Stimulated activated naive CD8-positive, alpha-beta T cell treated with anti-CD3 and anti-CD28 coated beads, Interleukin-15, amount 100 ng/mL, for 72 hours (primary cell): ENCODE measurements around the gene SKI.

Source experiments
- ATAC-seq: fragments of 150-1000 bp; cut with Tn5 transposase; 2 replicates; pipeline ENCODE4 v1.10.0; 2021; ENCODE audit warnings: mild to moderate bottlenecking, moderate library complexity
- DNase-seq, 2 donors: peaks; one replicate each; pipeline ENCODE4 v3.0.0; 2021 to 2022
- H3K27ac Mint-ChIP-seq, 2 donors: one replicate each; pipeline ENCODE4 v1.8.0; 2022; ENCODE audit warnings: mild to moderate bottlenecking in 2 of 2, mixed read lengths in 2 of 2, moderate library complexity in 2 of 2
- H3K27me3 Mint-ChIP-seq: one replicate; pipeline ENCODE4 v1.8.0; 2022; ENCODE audit warnings: mixed read lengths
- H3K4me1 Mint-ChIP-seq: one replicate; pipeline ENCODE4 v1.8.0; 2022; ENCODE audit warnings: mild to moderate bottlenecking, mixed read lengths
- H3K4me3 Mint-ChIP-seq, 2 donors: one replicate each; pipeline ENCODE4 v1.8.0; 2022; ENCODE audit warnings: mild to moderate bottlenecking in 2 of 2, mixed read lengths in 2 of 2, moderate library complexity in 1 of 2
- H3K9me3 Mint-ChIP-seq, 2 donors: one replicate each; pipeline ENCODE4 v1.8.0; 2022; ENCODE audit warnings: mixed read lengths in 2 of 2

The SKI gene

GRCh38 chr1:2299131-2299627, 71.1 kb downstream of the SKI start:
- Mint-ChIP-seq H3K9me3 (no peaks in the 10 kb centered on the region), H3K27me3 (no peaks in the 10 kb centered on the region), H3K27ac (peak overlapping the region; percentile 9 to 20), H3K4me3 (peak overlapping the region; percentile 16 to 87), H3K4me1 (peaks cover 94% of the 10 kb centered on the region)
- ATAC-seq: no peak
- no peak for DNase-seq

GRCh38 chr1:2300004-2300771, 72.1 kb downstream of the SKI start:
- Mint-ChIP-seq H3K4me3 (peak overlapping the region; percentile 86 to 87), H3K27ac (peak overlapping the region; percentile 92 to 93), H3K9me3 (no peaks in the 10 kb centered on the region), H3K4me1 (peaks cover 85% of the 10 kb centered on the region), H3K27me3 (no peaks in the 10 kb centered on the region)
- peak; percentile 78 to 89 for DNase-seq
- ATAC-seq: peak; percentile 89

DNA sequence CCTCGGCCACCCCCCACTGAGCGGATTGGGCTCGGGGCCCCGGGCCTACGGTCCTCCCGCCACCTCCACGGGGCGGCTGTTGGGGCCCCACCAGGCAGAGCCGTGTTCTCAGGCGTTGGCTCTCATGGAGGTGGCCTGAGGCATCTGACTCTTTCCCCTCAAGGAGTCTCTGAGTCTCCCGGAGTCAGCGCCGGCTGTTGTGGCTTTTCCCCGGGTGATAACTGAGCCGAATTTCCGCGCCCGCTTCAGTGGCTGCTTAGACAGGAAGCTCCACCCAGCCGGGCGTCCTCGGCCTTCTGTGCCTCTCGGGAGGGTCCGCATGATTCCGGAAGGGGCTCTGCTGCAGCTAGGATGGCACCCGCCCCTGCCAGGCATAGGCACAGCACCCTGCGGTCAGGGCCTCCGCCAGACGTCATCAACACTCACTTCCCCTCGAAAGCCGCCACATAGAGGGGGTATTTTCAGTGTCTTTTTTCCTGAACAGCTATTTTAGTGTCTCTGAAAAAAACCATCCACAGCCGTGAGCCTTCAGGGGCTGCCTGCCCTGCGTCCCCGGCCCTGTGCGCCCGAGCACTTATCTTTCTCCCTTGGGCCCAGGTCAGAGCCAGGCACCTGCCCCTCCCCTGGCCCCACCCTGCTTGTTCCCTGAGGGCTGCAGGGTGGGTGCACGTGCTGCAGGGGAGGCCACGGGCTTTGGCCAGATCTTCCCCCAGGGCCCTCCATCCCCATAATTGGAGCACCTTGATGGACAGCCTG, 72.9 kb downstream of the SKI start:
- ATAC-seq (peak; percentile 86), DNase-seq (peak; percentile 80 to 92)
- Mint-ChIP-seq H3K9me3 (no peaks in the 10 kb centered on the region), H3K27ac (peak overlapping the region; percentile 92 to 93), H3K4me3 (peak overlapping the region; percentile 86 to 87), H3K4me1 (peaks cover 85% of the 10 kb centered on the region), H3K27me3 (no peaks in the 10 kb centered on the region)

DNA sequence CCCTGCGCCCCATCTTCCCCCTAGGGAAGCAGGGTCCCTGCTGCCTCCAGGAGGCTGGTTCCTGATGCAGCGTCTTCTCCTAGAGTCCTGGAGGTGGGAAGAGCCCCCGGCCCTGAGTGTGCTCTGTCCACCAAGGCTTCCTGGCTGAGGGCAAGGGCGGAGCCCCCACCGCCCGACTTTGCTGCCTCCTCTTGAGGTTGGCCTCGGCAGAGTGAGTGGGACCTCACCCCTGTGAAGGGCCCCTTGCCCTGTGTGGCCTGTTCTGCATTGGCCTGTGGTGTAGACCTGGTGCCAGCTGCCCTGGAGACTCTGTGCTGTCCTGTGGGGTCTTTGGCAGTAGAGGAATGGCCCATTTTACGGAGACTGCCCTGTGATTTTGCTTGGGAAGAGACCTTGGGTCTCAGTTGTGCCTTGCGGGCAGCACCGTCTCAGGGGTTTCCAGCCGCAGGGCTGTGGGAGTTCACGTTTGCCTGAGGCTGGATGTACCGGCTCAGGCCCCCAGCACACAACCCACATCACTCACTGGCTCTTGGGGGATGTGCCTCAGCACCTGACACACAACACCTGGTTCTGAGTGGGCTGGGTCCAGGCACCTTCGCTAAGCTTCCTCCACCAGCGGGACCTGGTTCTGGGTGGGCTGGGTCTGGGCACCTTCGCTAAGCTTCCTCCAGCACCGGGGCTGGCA, 73.6 kb downstream of the SKI start:
- H3K27me3 Mint-ChIP-seq: no peaks in the 10 kb centered on the region
- ATAC-seq: peak; percentile 4
- peaks cover 78% of the 10 kb centered on the region for H3K4me1 Mint-ChIP-seq

GRCh38 chr1:2302292-2302925, 74.3 kb downstream of the SKI start:
- ATAC-seq: no peak
- H3K27me3 Mint-ChIP-seq: no peaks in the 10 kb centered on the region
- no peak overlapping the region for H3K27ac Mint-ChIP-seq
- H3K9me3 Mint-ChIP-seq: no peaks in the 10 kb centered on the region
- no peak overlapping the region for H3K4me3 Mint-ChIP-seq
- no peak for DNase-seq
- H3K4me1 Mint-ChIP-seq: peaks cover 72% of the 10 kb centered on the region

More for the DNA sequence above, 73.6 kb downstream of the SKI start:
- Mint-ChIP-seq H3K27ac (peak overlapping the region; percentile 92 to 93), H3K9me3 (no peaks in the 10 kb centered on the region), H3K4me3 (peak overlapping the region; percentile 86 to 87)
- DNase-seq: no peak

DNA sequence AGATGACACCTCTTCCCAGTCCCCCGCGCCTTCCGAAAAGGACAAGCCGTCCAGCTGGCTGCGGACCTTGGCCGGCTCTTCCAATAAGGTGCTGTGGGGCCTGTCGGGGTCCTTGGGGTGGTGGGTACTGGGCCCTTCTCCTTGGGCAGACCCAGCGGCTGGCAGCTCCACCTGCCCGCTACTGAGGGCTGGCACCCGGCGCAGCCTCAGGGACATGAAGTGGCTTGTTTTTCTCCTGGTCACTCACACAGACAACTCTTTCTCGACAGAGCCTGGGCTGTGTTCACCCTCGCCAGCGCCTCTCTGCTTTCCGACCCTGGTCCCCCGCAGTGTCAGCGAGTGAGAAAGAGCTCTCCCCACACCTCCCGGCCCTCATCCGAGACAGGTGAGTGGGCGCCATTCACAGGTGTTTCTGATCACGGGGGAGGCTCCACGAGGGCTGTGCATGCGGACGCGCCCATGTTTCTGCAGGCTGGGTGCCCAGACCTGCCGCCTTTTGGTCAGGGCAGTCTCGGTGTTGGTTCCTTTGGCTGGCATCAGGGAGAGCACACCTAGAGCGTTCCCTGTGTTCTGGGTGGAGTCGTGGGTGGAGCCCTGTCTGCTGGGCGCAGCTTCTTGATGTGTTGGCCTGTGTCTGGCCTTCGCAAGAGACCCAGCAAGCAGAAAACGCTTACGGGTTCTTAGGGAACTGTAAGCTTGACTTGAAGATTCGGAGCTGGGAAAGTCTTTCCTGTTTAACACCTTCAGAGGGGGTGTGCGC, 75.1 kb downstream of the SKI start:
- Mint-ChIP-seq H3K27ac (no peak overlapping the region), H3K4me3 (no peak overlapping the region), H3K4me1 (peaks cover 64% of the 10 kb centered on the region), H3K9me3 (no peaks in the 10 kb centered on the region), H3K27me3 (no peaks in the 10 kb centered on the region)
- ATAC-seq (no peak), DNase-seq (no peak)

GRCh38 chr1:2303781-2304180, 75.7 kb downstream of the SKI start:
- no peaks in the 10 kb centered on the region for H3K9me3 Mint-ChIP-seq
- H3K27me3 Mint-ChIP-seq: no peaks in the 10 kb centered on the region
- no peak for DNase-seq
- H3K4me1 Mint-ChIP-seq: peaks cover 58% of the 10 kb centered on the region
- H3K4me3 Mint-ChIP-seq: no peak overlapping the region
- no peak overlapping the region for H3K27ac Mint-ChIP-seq
- no peak for ATAC-seq

DNA sequence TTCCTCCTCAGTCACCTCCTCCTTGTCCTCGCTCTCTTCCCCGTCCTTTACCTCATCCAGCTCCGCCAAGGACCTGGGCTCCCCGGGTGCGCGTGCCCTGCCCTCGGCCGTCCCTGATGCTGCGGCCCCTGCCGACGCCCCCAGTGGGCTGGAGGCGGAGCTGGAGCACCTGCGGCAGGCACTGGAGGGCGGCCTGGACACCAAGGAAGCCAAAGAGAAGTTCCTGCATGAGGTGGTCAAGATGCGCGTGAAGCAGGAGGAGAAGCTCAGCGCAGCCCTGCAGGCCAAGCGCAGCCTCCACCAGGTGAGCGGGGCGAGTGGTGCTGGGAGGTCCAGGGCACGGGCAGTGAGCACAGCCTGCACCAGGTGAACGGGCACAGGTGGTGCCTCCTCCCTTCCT, 76.2 kb downstream of the SKI start:
- Mint-ChIP-seq H3K9me3 (no peaks in the 10 kb centered on the region), H3K4me1 (peaks cover 53% of the 10 kb centered on the region), H3K27ac (no peak overlapping the region), H3K27me3 (no peaks in the 10 kb centered on the region), H3K4me3 (no peak overlapping the region)
- no peak for DNase-seq
- no peak for ATAC-seq

GRCh38 chr1:2304921-2305681, 77.0 kb downstream of the SKI start:
- H3K4me1 Mint-ChIP-seq: peaks cover 48% of the 10 kb centered on the region
- no peak overlapping the region for H3K4me3 Mint-ChIP-seq
- peak overlapping the region in 1 of 2 donors; percentile 77 for H3K27ac Mint-ChIP-seq
- H3K9me3 Mint-ChIP-seq: no peaks in the 10 kb centered on the region
- ATAC-seq (no peak), DNase-seq (no peak)
- H3K27me3 Mint-ChIP-seq: no peaks in the 10 kb centered on the region

GRCh38 chr1:2306151-2306978, 78.2 kb downstream of the SKI start:
- DNase-seq (no peak), ATAC-seq (no peak)
- peak overlapping the region in 1 of 2 donors; percentile 15 for H3K27ac Mint-ChIP-seq
- H3K27me3 Mint-ChIP-seq: no peaks in the 10 kb centered on the region
- no peak overlapping the region for H3K4me3 Mint-ChIP-seq
- H3K4me1 Mint-ChIP-seq: peaks cover 45% of the 10 kb centered on the region
- no peaks in the 10 kb centered on the region for H3K9me3 Mint-ChIP-seq

DNA sequence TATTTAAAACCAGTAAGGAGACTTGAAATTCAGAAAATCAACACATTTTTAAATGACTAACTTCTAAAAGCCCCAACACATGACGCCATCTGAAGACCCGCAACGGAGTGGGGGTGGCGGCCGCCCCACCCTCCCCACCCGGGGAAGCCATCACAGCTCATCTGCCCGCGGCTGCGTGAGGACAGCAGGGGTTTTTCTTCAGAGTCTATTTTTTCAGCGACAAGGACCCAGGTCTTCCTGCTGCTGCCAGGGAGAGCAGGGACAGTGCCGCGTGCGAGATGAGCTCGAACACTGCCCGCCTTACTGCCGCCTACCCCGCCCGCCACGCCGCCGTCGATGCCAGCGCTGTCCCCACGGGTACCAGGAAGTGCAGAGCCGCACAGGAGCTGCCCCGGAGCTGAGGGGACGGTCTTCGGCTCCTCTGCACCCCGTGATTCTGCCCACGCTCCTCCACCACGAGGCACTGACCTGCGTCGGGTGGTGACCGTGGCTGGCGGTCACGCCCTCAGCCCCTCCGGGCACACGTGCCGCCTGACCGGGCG, 79.0 kb downstream of the SKI start:
- no peak overlapping the region for H3K4me3 Mint-ChIP-seq
- no peak overlapping the region for H3K27ac Mint-ChIP-seq

GRCh38 chr1:2307972-2308371, 79.9 kb downstream of the SKI start:
- Mint-ChIP-seq H3K9me3 (no peaks in the 10 kb centered on the region), H3K4me1 (peaks cover 45% of the 10 kb centered on the region), H3K27ac (no peak overlapping the region), H3K27me3 (no peaks in the 10 kb centered on the region), H3K4me3 (no peak overlapping the region)
- no peak for DNase-seq
- no peak for ATAC-seq

More for the DNA sequence above, 79.0 kb downstream of the SKI start:
- H3K4me1 Mint-ChIP-seq: peaks cover 45% of the 10 kb centered on the region
- DNase-seq: no peak
- no peaks in the 10 kb centered on the region for H3K9me3 Mint-ChIP-seq
- no peaks in the 10 kb centered on the region for H3K27me3 Mint-ChIP-seq
- no peak for ATAC-seq

- no peak overlapping the region for H3K27ac Mint-ChIP-seq
- DNase-seq (no peak), ATAC-seq (no peak)
- H3K4me1 Mint-ChIP-seq: peaks cover 47% of the 10 kb centered on the region
- H3K9me3 Mint-ChIP-seq: no peaks in the 10 kb centered on the region
- no peaks in the 10 kb centered on the region for H3K27me3 Mint-ChIP-seq
- H3K4me3 Mint-ChIP-seq: no peak overlapping the region
Observed at GRCh38 chr1:2308844-2309243, 80.7 kb downstream of the SKI start.
